HG02981 (cell line): ENCODE results near the gene ZNF501.

Experiments
- ATAC-seq: cut with Tn5 transposase; IDR thresholded peaks from one replicate; pipeline ENCODE4 v1.9.1; 2021; ENCODE audit warnings: mild to moderate bottlenecking, moderate library complexity; ENCODE audit not compliant: unreplicated experiment

Gene ZNF501

GRCh38 chr3:44729384-44729910 is at the start of gene ZNF501:
ZNF501 (plus strand) TSS chr3:44729635; CDS start chr3:44734422, 4,787 bp downstream.
- no peak for ATAC-seq

DNA sequence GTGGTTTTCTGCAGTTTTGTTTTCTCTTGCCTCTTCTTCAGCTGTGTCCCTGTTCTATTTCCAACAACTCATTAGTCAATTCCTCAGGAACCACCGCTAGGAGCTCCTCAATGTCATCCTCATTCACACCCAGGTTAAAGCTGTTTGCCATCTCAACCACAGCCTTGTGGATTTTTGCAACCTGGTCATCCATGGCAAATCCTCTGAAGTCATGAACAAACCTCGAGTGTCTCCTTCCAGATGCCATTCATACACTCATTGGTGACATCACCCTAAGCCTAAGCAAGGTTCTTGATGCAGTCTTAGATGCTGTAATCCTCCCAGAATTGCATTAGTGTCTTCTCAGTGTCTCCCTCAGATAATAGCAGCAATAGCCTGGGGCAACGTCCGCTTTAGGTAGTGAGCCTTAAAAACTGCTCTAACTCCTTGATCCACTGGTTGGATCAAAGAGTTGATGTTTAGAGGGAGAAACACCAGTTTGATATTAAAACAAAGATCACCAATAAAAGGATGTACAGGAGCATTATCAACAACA is 48.4 kb upstream of the ZNF501 start:
- no peak for ATAC-seq

- ATAC-seq: no peak
Observed at GRCh38 chr3:44682182-44682896, 47.1 kb upstream of the ZNF501 start.

- ATAC-seq: peak; percentile 65
Observed at GRCh38 chr3:44685128-44685800, 44.2 kb upstream of the ZNF501 start.

DNA sequence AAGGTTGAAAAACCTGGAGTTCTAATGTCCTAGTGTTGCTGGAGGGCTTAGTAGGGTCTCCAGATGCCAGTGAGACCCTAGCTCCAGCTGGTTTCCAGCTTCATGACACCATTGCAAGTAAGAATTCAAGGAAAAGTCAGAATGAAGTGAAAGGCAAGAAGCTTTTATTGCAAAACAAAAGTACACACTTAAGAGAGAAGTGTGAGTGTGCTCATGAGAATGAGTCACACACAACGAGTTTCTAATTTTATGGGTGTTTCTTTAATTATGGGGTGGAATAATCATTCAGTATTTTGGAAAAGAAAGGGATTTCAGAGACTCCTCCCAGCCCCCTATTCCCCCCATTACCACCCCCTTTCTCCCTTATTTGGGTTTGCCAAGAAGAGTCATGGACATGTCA is 41.5 kb upstream of the ZNF501 start:
- ATAC-seq: no peak

- ATAC-seq: no peak
Observed at GRCh38 chr3:44712455-44713075, 16.9 kb upstream of the ZNF501 start, which contains the start of gene ZNF502. ZNF502 (plus strand) TSS chr3:44712660; CDS start chr3:44720262, 7,602 bp downstream.

- ATAC-seq: no peak
Observed at GRCh38 chr3:44721231-44722102, 8.0 kb upstream of the ZNF501 start.

DNA sequence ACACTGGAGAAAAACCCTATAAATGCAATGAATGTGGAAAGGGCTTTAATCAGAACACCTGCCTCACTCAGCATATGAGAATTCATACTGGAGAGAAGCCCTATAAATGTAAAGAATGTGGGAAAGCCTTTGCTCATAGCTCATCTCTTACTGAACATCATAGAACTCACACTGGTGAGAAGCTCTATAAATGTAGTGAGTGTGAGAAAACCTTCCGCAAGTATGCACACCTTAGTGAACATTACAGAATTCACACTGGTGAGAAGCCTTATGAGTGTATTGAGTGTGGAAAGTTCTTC is 7.4 kb upstream of the ZNF501 start:
- ATAC-seq: no peak

DNA sequence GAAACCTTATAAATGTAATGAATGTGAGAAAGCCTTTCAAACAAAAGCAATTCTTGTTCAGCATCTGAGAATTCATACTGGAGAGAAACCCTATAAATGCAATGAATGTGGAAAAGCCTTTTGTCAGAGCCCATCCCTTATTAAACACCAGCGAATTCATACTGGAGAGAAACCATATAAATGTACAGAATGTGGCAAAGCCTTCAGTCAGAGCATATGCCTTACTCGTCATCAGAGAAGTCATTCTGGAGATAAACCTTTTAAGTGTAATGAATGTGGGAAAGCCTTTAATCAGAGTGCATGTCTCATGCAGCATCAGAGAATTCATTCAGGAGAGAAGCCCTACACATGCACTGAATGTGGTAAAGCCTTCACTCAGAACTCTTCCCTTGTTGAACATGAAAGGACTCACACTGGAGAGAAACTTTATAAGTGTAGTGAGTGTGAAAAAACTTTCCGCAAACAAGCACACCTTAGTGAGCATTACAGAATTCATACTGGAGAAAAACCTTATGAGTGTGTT is 5.3 kb downstream of the ZNF501 start:
- no peak for ATAC-seq

DNA sequence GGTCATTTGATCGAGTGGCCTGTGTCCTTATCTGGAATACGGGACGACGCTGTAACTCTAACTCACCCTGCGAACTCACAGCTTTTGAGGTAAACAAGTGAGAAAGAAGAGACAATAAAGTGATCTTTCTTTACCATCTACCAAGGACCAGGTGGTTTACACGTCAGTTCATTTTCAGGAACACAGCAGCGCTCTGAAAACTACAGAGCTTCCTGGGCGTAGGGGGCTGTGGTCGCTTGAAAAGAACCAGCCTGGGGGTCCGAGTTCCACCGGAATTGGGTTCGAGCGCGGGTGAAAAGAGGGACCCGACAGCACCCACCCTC is 31.6 kb downstream of the ZNF501 start:
- ATAC-seq: peak; percentile 8

- peak; percentile 86 for ATAC-seq
Observed at GRCh38 chr3:44761424-44762169, 32.2 kb downstream of the ZNF501 start, which contains the start of the genes KIAA1143 and KIF15. KIAA1143 (minus strand) TSS chr3:44761619; CDS start chr3:44761602, 17 bp downstream. KIF15 (plus strand) TSS chr3:44761794; CDS start chr3:44761866, 72 bp downstream.

GRCh38 chr3:44762170-44762677 is 32.8 kb downstream of the ZNF501 start:
- ATAC-seq: no peak

GRCh38 chr3:44762690-44763089 is 33.3 kb downstream of the ZNF501 start:
- ATAC-seq: no peak

- ATAC-seq: no peak
Observed at GRCh38 chr3:44764248-44764647, 34.8 kb downstream of the ZNF501 start.

DNA sequence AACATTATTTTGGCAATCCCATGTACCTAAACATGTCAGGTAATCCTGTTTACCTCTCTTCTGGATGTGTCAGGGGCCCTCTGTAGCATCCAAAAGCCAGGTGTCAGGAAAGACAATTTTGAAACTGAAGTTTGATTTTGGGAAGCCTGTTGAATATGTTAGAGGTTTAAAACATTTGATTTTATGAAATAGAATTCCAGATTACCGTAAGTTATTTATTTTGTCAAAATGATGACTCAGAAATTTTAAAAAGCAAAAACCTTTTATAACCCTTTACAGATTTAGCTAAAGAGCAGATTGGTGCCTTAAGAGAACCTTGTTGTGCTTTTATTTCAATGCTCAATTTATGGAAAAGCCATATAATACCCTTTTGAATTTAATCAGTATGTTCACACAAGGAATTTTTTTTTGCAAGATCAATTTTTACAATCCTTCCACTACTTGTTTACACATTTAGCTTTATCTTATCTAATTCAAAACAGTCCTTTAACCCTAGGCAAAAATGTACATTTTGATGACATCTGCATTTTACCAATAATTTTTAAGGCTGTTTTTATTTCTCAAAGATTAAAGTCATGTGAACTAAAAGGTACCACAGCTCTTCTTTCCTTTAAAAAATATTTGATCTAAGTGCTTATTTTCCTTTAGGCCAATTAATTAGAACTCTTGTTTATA is 42.1 kb downstream of the ZNF501 start:
- ATAC-seq: no peak

- no peak for ATAC-seq
Observed at GRCh38 chr3:44772099-44772442, 42.6 kb downstream of the ZNF501 start.

DNA sequence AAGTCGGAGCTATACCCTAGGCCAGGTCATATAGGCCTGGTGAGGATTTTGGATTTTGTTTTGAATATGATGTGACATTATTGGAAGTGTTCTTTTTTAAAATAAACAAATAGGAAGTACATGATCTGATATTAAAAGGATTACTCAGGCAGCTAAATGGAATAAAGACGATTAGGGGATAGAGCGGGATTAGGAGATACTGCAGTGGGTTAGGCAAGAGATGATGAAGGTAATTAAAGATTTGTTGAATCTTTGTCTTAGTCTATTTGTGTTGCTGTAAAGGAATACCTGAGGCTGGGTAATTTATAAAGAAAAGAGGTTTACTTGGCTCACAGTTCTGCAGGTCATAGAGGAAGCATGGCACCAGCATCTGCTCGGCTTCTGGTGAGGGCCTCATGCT is 53.5 kb downstream of the ZNF501 start:
- ATAC-seq: no peak
